A549 treated with GW870086 at 1 μM for 4 hours (cell line): ENCODE results near the gene HNRNPD. TPM values are rescaled to one million over a fixed set of nuclear protein-coding genes. Genes with fewer than 3 reads are reported as not detected.

Experiments used
- total RNA-seq: library from RNA; stranded (reverse); fragments of 200-300 nt; extraction: Qiagen RNA extraction; gene quantifications from 5 replicates; pipeline ENCODE4 v1.2.3, GENCODE V29; 2022; ENCODE audit warnings: low read depth

Gene HNRNPD
- total RNA-seq, result 227 to 296 TPM (median 232 TPM) in 5 replicates

DNA sequence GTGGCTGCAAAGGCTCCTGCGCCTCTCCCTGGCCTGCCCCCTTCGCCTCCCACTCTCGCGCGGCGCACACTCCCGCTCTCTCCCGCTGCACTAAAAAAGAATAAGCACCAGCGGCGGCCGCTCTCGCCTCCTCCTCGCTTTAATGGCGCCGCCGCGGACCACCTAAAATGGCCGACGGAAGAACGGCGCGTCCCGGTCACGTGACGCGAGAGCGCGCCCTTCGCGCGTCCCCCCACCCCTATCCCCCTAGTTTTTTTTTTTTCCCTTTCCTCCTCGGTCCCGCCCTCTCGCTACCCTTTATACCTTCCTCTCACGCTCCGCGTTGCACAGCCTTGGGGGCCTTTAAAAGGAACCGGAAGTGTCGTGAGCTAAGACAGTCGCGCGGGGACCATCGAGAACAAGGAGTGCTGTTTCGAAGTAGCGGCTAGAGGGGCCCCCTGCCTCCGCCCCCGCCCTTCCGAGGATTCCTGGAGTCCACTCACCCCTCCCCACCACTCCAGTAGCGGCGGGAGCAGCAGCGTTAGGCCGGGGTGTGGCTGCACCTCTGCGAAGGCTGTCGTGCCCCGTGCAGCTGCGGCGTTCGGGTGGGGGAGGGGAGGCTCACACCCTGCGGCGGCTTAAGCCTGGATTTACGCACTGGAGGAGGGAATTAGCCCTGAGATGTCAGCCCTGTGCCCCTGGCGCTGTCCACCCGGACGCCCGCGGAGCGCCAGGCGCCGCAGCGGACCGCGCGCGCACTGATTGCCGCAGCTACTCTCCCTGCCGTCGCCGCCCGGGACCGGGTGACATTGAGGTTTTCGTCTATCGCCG lies at the start of gene HNRNPD:
Gene HNRNPD, minus strand, starts transcription at position 176 of the 810 bp plus-strand sequence. CDS start 313 bp downstream, outside the sequence.

Other genes with a start within 250 kb of the HNRNPD start
- 221 to 333 TPM (median 277 TPM) in 5 replicates for gene HNRNPDL, start 56.5 kb upstream of the HNRNPD start, total RNA-seq
- 27.6 to 32.7 TPM (median 31.1 TPM) in 5 replicates for gene ENOPH1, start 56.6 kb upstream of the HNRNPD start, total RNA-seq
- 0.87 to 1.3 TPM (median 1.2 TPM) in 5 replicates for gene TMEM150C, start 188.0 kb upstream of the HNRNPD start, total RNA-seq